Keratinocyte (primary cell): ENCODE results near the gene TCP11L1.

Source experiments
- EZH2 ChIP-seq: IDR thresholded peaks from one replicate; pipeline ENCODE4 v1.6.1; 2012; ENCODE audit warnings: inconsistent platforms, mild to moderate bottlenecking, low read length, moderate library complexity
- TF ChIP-seq, protein P1 (sequence below), 3 experiments: IDR thresholded peaks in 1 of 3; conservative IDR thresholded peaks in 1 of 3; optimal IDR thresholded peaks in 1 of 3; 2 replicates in 2 of 3; 3 replicates in 1 of 3; pipeline versions ENCODE3 to v1.5.1; 2011; ENCODE audit warnings: low read length in 3 of 3, mild to moderate bottlenecking in 3 of 3, moderate library complexity in 2 of 3, control low read depth in 1 of 3, inconsistent platforms in 1 of 3; ENCODE audit not compliant: insufficient read depth in 2 of 3; ENCODE audit errors: extremely low read depth in 1 of 3

DNA sequence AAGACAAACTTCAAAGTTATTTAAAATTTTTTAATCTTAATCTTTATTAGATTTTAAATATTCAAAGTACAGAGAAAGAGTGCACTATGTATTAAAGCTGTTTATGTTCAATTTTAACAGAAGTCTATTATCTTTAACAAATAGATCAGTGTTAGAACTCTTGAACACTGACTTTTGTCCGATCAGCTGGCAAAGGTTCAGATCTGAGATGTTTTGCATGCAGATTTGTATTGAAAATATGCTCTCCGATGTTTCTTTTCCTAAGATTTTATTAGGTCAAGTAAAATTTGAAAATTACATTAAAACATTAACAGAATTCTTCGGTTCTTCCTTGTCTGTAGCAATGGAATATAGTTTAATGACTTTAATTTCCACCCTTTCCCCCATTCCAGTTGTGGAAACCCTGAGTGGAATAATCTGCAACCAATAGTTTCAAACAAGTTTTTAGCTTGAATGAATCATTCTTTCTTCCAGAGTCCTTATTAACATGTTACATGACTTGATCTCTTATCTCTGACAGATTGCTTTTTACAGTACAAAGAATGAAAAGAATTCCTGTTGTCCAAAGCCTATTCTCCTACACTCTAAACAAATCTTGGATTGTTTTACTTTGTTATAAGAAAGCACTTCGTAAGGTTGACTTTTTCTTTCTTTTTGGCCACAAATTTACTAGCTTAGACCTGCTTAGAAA lies 11.4 kb upstream of the TCP11L1 start:
- TF ChIP-seq, protein P1, sequence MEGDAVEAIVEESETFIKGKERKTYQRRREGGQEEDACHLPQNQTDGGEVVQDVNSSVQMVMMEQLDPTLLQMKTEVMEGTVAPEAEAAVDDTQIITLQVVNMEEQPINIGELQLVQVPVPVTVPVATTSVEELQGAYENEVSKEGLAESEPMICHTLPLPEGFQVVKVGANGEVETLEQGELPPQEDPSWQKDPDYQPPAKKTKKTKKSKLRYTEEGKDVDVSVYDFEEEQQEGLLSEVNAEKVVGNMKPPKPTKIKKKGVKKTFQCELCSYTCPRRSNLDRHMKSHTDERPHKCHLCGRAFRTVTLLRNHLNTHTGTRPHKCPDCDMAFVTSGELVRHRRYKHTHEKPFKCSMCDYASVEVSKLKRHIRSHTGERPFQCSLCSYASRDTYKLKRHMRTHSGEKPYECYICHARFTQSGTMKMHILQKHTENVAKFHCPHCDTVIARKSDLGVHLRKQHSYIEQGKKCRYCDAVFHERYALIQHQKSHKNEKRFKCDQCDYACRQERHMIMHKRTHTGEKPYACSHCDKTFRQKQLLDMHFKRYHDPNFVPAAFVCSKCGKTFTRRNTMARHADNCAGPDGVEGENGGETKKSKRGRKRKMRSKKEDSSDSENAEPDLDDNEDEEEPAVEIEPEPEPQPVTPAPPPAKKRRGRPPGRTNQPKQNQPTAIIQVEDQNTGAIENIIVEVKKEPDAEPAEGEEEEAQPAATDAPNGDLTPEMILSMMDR (optimal IDR thresholded peaks at IDR 0.05 in 1 of 3, IDR thresholded peaks at IDR 0.05 in 1 of 3, conservative IDR thresholded peaks at IDR 0.05 in 1 of 3; ENCODE audit: extremely low read depth in 1 of 3, insufficient read depth in 2 of 3, low read length in 3 of 3) = no peak
- no peak for TF ChIP-seq EZH2
